Gastroesophageal sphincter (tissue), 4 donors: ENCODE measurements around the gene IKZF2. TPM values are rescaled to one million over a fixed set of nuclear protein-coding genes. Genes with fewer than 3 reads are reported as not detected.

Source experiments
- ATAC-seq: fragments of 150-250 bp; one replicate; pipeline ENCODE4 v1.9.1; 2016; ENCODE audit warnings: mild to moderate bottlenecking, moderate library complexity
- H3K27ac ChIP-seq, 4 donors: fragments of 200-600 bp; sonication (generic) in 3 of 4; 1 replicate in 3 of 4; 2 replicates in 1 of 4; pipeline ENCODE4 v1.5.1; 2016 to 2019
- H3K27me3 ChIP-seq: fragments of 200-600 bp; sonication (generic); one replicate; pipeline ENCODE4 v1.5.1; 2019
- H3K36me3 ChIP-seq, 2 donors: fragments of 200-600 bp; sonication (generic); one replicate each; pipeline ENCODE4 v1.5.1; 2019; ENCODE audit warnings: control low read depth in 1 of 2
- H3K4me1 ChIP-seq, 3 donors: fragments of 200-600 bp; sonication (generic); 1 replicate in 2 of 3; 2 replicates in 1 of 3; pipeline ENCODE4 v1.5.1; 2016 to 2019; ENCODE audit warnings: control low read depth in 2 of 3
- H3K4me3 ChIP-seq, 2 donors: fragments of 200-600 bp; sonication (generic); one replicate each; pipeline ENCODE4 v1.5.1; 2019; ENCODE audit warnings: mild to moderate bottlenecking in 1 of 2, moderate library complexity in 1 of 2
- H3K9me3 ChIP-seq, 3 donors: fragments of 200-600 bp; sonication (generic); one replicate each; pipeline ENCODE4 v1.5.1; 2017 to 2019; ENCODE audit warnings: control low read depth in 2 of 3
- CTCF ChIP-seq, 4 experiments: fragments of 200-600 bp in 2 of 4; fragments of 450-650 bp in 2 of 4; sonication (generic) in 1 of 4; IDR thresholded peaks; one replicate each; pipeline ENCODE4 v1.5.1; 2017 to 2019; ENCODE audit warnings: antibody characterized with exemption in 4 of 4, mild to moderate bottlenecking in 2 of 4, moderate library complexity in 2 of 4
- EP300 ChIP-seq: sonication (generic); formaldehyde crosslinking; IDR thresholded peaks from one replicate; pipeline ENCODE4 v1.6.1; 2017; ENCODE audit warnings: antibody characterized with exemption, mild to moderate bottlenecking
- POLR2A ChIP-seq, 2 donors: fragments of 450-650 bp; IDR thresholded peaks; one replicate each; pipeline ENCODE4 v1.6.1; 2017; ENCODE audit warnings: antibody characterized with exemption in 2 of 2, mild to moderate bottlenecking in 2 of 2, moderate library complexity in 1 of 2
- POLR2AphosphoS5 ChIP-seq: sonication (generic); formaldehyde crosslinking; IDR thresholded peaks from one replicate; pipeline ENCODE4 v1.6.1; 2017; ENCODE audit warnings: antibody characterized with exemption
- WGBS, 2 donors: methylation state at CpG; one replicate each; pipeline ENCODE4 v1.1.5; 2018; ENCODE audit warnings: low coverage in 1 of 2; 5-methylcytosine and 5-hydroxymethylcytosine counted together
- total RNA-seq, 4 donors: library from RNA; depleted of rRNA; stranded (reverse); fragments of >200 nt; gene quantifications; one replicate each; pipeline ENCODE4 v1.1.0, GENCODE V29; 2016

The IKZF2 gene
- total RNA-seq, 4 donors from 2014 or later = 4.2 to 11.6 (median 9.6) TPM

DNA sequence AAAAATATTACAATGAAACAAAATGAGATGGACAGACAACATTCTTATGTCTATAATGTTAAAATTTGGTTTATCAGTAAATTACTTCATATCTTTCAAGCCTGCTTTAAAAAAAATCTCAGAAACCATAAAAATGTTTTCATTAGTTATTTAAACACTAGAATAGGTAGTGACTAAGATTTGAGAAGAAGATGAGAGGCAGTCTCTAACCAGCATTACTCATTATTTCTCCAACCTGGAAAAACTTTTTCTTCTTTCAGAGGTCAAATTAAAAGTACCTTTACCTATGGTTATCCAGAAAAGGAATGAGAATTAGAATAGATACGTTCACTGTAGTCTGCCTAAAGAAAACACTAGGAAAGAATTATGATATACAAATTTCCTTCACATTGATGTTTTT is 50.3 kb downstream of the IKZF2 start:
- H3K4me3 ChIP-seq = no peak overlapping the region
- TF ChIP-seq POLR2A (IDR thresholded peaks at IDR 0.05) (no peak), POLR2AphosphoS5 (no peak), EP300 (no peak), CTCF (IDR thresholded peaks at IDR 0.05) (no peak)
- H3K36me3 ChIP-seq = no peaks in the 10 kb centered on the region
- ATAC-seq = no peak
- no peak overlapping the region for H3K27ac ChIP-seq
- peaks cover 0 to 17% (median 0%) of the 10 kb centered on the region in 3 donors for H3K4me1 ChIP-seq
- H3K9me3 ChIP-seq = no peaks in the 10 kb centered on the region
- WGBS, 2 donors = 78 to 86% methylated on average over 1 of the region's 1 CpG
- no peaks in the 10 kb centered on the region for H3K27me3 ChIP-seq

GRCh38 chr2:213098612-213099011 is 52.8 kb downstream of the IKZF2 start:
- no peak for TF ChIP-seq POLR2AphosphoS5
- TF ChIP-seq EP300 = no peak
- TF ChIP-seq POLR2A (IDR thresholded peaks at IDR 0.05) = no peak
- no peak for TF ChIP-seq CTCF (IDR thresholded peaks at IDR 0.05)
- Histone ChIP-seq H3K9me3 (no peaks in the 10 kb centered on the region), H3K4me3 (no peak overlapping the region), H3K36me3 (no peaks in the 10 kb centered on the region), H3K27ac (no peak overlapping the region), H3K4me1 (peaks cover 0 to 6% (median 0%) of the 10 kb centered on the region in 3 donors), H3K27me3 (no peaks in the 10 kb centered on the region)
- WGBS, 2 donors = 50 to 66% methylated on average over 2 to 4 of the region's 4 CpGs
- ATAC-seq = no peak

DNA sequence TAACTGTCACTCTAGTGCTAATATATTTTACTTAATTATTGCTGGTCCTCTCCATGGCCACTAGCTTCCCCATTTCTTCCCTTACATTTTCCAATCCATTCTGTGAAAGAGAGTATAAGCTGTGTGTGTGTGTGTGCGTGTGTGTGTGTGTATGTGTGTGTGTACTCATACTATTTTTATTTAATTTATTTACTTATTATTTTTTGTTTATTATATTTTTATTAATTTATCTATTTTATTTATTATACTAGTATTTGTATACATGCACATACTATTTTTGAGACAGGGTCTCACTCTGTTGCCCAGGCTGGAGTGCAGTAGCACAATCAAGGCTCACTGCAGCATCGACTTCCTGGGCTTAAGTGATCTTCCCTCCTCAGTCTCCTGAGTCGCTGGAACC is 59.6 kb downstream of the IKZF2 start:
- Histone ChIP-seq H3K9me3 (no peaks in the 10 kb centered on the region), H3K27me3 (no peaks in the 10 kb centered on the region), H3K4me3 (no peak overlapping the region), H3K27ac (no peak overlapping the region), H3K4me1 (peaks cover 0 to 7% (median 2%) of the 10 kb centered on the region in 3 donors), H3K36me3 (no peaks in the 10 kb centered on the region)
- 97 to 100% methylated on average over 2 to 3 of the region's 3 CpGs for WGBS, 2 donors
- TF ChIP-seq POLR2A (IDR thresholded peaks at IDR 0.05) (no peak), CTCF (IDR thresholded peaks at IDR 0.05) (no peak), EP300 (no peak), POLR2AphosphoS5 (no peak)
- ATAC-seq = no peak

DNA sequence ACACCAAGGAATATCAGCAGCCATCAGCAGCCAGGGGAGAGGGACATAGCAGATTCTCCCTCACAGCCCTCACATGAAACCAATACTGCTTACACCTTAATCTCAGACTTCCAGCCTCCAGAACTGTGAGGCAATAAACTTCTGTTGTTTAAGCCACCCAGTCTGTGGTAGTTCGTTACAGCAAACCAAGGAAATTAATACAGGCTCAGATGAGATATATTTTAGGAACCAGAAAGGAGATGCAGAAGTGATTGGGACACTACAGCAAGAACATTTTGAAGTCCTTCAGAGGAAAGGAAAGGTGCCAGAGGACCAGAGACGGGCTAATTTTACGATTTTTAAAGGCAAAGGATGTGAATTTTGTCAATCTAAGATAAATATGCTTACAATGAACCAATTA is 60.6 kb downstream of the IKZF2 start:
- peaks cover 0 to 17% (median 8%) of the 10 kb centered on the region in 3 donors for H3K4me1 ChIP-seq
- no peak for TF ChIP-seq EP300
- TF ChIP-seq CTCF (IDR thresholded peaks at IDR 0.05) = no peak
- TF ChIP-seq POLR2AphosphoS5 = no peak
- no peaks in the 10 kb centered on the region for H3K36me3 ChIP-seq
- no peaks in the 10 kb centered on the region for H3K9me3 ChIP-seq
- no peak overlapping the region for H3K4me3 ChIP-seq
- WGBS, 2 donors = 84 to 96% methylated on average over 3 of the region's 3 CpGs
- H3K27ac ChIP-seq = no peak overlapping the region
- no peaks in the 10 kb centered on the region for H3K27me3 ChIP-seq
- no peak for ATAC-seq

DNA sequence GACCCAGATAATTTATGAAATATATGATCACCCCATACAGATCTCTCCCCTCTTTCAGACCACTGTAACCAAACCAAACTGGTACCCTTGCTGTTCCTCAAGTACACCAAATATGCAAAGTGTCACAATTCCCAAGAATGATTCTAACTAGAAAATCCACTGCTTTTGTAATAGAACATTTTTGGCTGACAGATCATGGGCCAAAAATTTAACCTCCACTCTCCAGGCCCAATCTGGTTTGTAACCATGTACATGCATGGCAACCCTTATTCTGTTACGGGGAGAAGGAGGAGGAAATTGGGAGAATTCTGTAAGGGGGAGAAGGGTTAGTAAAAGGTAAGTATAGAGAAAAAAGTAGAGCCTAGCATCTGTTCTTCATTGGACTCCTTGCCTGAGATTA is 62.0 kb downstream of the IKZF2 start:
- 80 to 93% methylated on average over 1 of the region's 1 CpG for WGBS, 2 donors
- H3K36me3 ChIP-seq = no peaks in the 10 kb centered on the region
- ATAC-seq = no peak
- H3K9me3 ChIP-seq = no peaks in the 10 kb centered on the region
- H3K4me1 ChIP-seq = peaks cover 0 to 30% (median 8%) of the 10 kb centered on the region in 3 donors
- no peak overlapping the region for H3K27ac ChIP-seq
- H3K27me3 ChIP-seq = no peaks in the 10 kb centered on the region
- no peak overlapping the region for H3K4me3 ChIP-seq
- no peak for TF ChIP-seq EP300
- no peak for TF ChIP-seq POLR2A (IDR thresholded peaks at IDR 0.05)
- TF ChIP-seq CTCF (IDR thresholded peaks at IDR 0.05) = no peak
- no peak for TF ChIP-seq POLR2AphosphoS5
